OCI-LY3 (cell line): ENCODE data around the gene ARHGEF35.

Source experiments
- H2AFZ ChIP-seq: fragments of 200-600, 300-600 bp; shearing (Covaris generic); 2 replicates; pipeline ENCODE4 v1.6.0; 2014; ENCODE audit warnings: antibody characterized with exemption, low read depth, low read length
- H3K27ac ChIP-seq: fragments of 200-600, 300-600 bp; sonication (generic); 2 replicates; pipeline ENCODE4 v1.5.1; 2014; ENCODE audit warnings: mild to moderate bottlenecking, low read length, moderate library complexity, mixed read lengths
- H3K27me3 ChIP-seq: fragments of 200-600, 300-600 bp; sonication (generic); 2 replicates; pipeline ENCODE4 v1.6.1; 2014; ENCODE audit warnings: low read depth, low read length, mixed read lengths
- H3K36me3 ChIP-seq: fragments of 200-600, 300-600 bp; sonication (generic); replicated peaks from 2 replicates; pipeline ENCODE3; 2014; ENCODE audit warnings: low read depth, low read length, mixed read lengths
- H3K4me1 ChIP-seq: fragments of 300-600, 200-600 bp; sonication (generic); 2 replicates; pipeline ENCODE4 v1.6.1; 2014; ENCODE audit warnings: low read length, mixed read lengths
- H3K4me2 ChIP-seq: fragments of 200-600, 300-600 bp; sonication (generic); 2 replicates; pipeline ENCODE4 v1.6.1; 2014; ENCODE audit warnings: low read length, mixed read lengths
- H3K4me3 ChIP-seq: fragments of 300-600, 200-600 bp; sonication (generic); 2 replicates; pipeline ENCODE4 v1.5.1; 2014; ENCODE audit warnings: antibody characterized with exemption, mild to moderate bottlenecking, low read length, moderate library complexity
- H3K79me2 ChIP-seq: fragments of 300-600, 200-600 bp; shearing (Covaris generic); 2 replicates; pipeline ENCODE4 v1.6.1; 2014; ENCODE audit warnings: mild to moderate bottlenecking, low read length, mixed read lengths
- H3K9ac ChIP-seq: fragments of 300-600, 200-600 bp; shearing (Covaris generic); 2 replicates; pipeline ENCODE4 v1.6.0; 2014; ENCODE audit warnings: mild to moderate bottlenecking, low read length, moderate library complexity
- H3K9me3 ChIP-seq: fragments of 200-600, 300-600 bp; shearing (Covaris generic); 2 replicates; pipeline ENCODE4 v1.6.1; 2014; ENCODE audit warnings: low read length, mixed read lengths; ENCODE audit not compliant: insufficient read depth
- H4K20me1 ChIP-seq: fragments of 200-600, 300-600 bp; sonication (generic); 2 replicates; pipeline ENCODE4 v1.6.1; 2016; ENCODE audit warnings: low read length, mixed read lengths; ENCODE audit not compliant: insufficient read depth
- CTCF ChIP-seq: fragments of 200-600, 300-600 bp; sonication (generic); IDR thresholded peaks from 2 replicates; pipeline ENCODE4 v1.5.1; 2014; ENCODE audit warnings: antibody characterized with exemption, low read length, low read depth
- EZH2phosphoT487 ChIP-seq: fragments of 200-600 bp; shearing (Covaris generic); IDR thresholded peaks from 2 replicates; pipeline ENCODE4 v1.6.1; 2018; ENCODE audit warnings: antibody characterized with exemption, mixed run types, low read depth

The ARHGEF35 gene

GRCh38 chr7:144142187-144142586 lies 53.4 kb downstream of the ARHGEF35 start:
- Histone ChIP-seq H3K4me1 (no peaks in the 10 kb centered on the region), H3K27ac (no peak overlapping the region), H2AFZ (no peak overlapping the region), H4K20me1 (no peaks in the 10 kb centered on the region), H3K36me3 (no peaks in the 10 kb centered on the region), H3K4me2 (no peak overlapping the region), H3K9me3 (0 out of 2 replicates have a peak, but pooled peaks cover 1% of the 10 kb centered on the region), H3K27me3 (no peaks in the 10 kb centered on the region), H3K79me2 (no peaks in the 10 kb centered on the region), H3K9ac (no peak overlapping the region), H3K4me3 (no peak overlapping the region)
- TF ChIP-seq CTCF (no peak), EZH2phosphoT487 (no peak)

- peaks cover 11% of the 10 kb centered on the region; the same call in 1 of the 2 replicates for H3K27me3 ChIP-seq
- H3K36me3 ChIP-seq = no peaks in the 10 kb centered on the region
- no peak overlapping the region for H3K4me3 ChIP-seq
- H3K4me1 ChIP-seq = peaks cover 6% of the 10 kb centered on the region
- no peaks in the 10 kb centered on the region for H3K9me3 ChIP-seq
- no peak for TF ChIP-seq EZH2phosphoT487
- no peak for TF ChIP-seq CTCF
- H3K4me2 ChIP-seq = no peak overlapping the region
- no peaks in the 10 kb centered on the region for H4K20me1 ChIP-seq
- H3K27ac ChIP-seq = no peak overlapping the region
- H3K9ac ChIP-seq = no peak overlapping the region
- H2AFZ ChIP-seq = no peak overlapping the region
- H3K79me2 ChIP-seq = no peaks in the 10 kb centered on the region
Observed at GRCh38 chr7:144137501-144137900, 58.1 kb downstream of the ARHGEF35 start.
